NCI-H1105 (cell line): Measurements from ENCODE around the gene KIF1A.

Experiments
- DNase-seq: peaks from one replicate; lab custom pipeline; 2025; lab: John Stamatoyannopoulos, UW

Gene KIF1A

GRCh38 chr2:240819126-240819857, 727 bp downstream of the KIF1A start:
- DNase-seq, result peak; percentile 42

DNA sequence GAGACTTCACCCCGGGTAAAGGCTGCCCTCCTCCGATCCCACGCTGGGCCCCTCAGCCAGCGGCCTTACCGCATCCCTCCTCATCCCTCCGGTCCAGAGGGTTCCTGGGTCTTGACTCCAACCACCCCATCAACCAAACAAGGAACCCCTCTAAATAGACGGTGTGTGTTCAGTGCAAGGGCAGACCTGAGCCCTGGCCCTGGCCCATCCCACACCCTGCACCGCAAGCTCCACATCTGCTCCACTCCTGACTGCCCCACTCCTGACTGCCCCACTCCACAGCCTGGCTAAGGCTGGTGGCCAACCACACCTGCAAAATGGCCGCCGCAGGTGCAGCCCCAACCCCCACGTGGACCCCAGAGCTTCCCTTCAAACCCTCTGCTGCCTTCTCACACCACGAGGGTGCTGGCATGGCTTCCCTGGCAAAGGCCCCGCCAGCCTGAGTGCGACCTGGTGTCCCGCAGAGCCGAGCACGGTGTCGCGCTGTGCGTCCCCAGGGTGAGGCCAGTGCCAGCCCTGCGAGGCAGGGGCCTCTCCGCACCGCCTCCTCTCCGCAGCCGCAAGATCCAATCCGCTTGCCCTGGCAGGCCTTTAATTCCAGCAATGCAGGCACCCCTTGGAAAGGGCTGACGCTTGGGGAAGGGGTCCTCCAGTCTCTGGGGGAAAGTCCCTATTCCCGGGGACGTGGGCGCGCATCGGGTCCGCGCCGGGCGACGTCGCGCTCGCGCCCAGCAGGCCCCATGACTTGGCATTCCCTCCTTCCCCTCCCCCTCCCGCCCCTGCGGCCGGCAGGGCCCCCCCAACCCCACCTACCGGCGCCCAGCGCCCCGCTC, 1.5 kb downstream of the KIF1A start:
- DNase-seq, result no peak

GRCh38 chr2:240817496-240818292, 2.3 kb downstream of the KIF1A start:
- DNase-seq, result no peak

DNA sequence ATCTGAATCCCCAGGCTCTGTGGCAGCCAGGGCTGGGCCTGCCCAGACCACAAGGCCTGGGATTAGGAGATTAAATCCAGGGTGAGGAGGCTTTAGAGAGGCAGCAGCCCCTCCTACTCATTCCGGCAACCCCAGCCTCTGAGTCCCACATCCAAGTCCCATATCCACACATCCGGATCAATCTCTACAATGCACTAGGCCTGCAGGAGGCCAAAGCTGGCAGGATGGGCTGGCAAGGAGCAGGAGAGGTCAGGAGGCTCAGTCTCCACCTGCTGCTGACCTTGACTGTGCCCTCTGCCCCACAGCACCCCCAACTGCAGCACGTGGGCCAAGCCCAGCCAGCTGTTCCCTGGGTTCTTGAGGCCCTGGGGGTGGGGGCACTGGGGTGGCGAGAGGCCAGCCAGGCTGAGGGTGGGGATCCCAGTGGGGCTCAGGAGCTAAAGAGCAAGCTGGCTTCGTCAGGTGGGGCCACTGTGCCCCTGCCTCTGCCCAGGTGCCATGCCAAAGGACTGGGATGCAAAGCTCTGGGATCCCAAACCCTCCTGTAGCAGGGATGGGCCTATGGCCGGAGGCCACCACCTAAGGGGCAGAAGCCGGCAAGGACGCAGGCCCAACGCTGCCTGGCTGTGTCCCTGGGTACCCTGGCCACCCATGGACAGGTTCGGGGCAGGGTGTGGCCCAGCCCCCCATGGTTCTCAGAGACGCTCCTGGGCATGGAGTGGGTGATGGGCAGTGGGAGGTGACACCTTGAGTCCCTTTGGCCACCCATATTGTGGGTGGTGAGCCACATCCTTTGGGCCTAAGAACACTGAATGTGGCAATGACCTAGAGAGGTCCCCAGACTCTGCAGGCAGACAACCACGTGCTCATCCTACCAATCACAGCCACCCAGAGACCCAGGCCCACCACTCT, 3.2 kb downstream of the KIF1A start:
- no peak for DNase-seq

DNA sequence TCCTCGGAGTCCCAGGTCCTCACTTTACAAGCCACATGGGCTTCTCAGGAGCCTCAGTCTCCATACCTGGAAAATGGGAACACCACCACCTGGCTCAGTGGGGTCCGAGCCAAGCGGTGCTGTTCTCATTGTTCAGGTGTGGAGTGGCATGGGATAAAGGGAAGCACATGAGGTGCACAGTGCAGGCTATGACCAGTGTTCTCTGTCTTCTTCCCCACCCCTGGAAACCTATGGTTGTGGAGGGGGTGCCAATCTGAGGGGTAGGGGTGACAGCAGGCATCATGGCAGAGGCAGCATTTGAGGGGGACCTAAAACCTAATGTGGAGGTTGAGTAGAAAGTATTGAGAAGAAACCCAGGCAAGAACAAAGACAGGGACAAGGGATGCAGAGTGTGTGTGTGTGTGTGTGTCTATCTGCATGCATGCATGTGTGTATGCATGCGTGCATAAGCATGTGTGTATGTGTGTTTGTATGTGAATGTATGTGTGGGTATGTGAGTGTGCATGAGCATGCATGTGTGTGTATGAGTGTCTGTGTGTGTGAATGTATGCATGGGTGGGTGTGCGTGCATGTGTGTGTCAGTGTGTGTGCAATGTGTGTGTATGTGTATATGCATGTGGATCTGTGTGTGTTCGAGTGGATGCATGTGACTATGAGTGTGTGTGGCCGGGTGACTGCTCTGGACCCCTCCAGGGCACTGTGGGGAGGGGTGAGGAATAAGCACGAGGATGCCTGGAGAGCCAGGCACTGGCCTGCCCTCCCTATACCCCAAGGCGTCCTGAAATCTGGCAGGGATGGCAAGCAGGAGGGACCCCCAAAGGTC, 4.0 kb downstream of the KIF1A start:
- no peak for DNase-seq

GRCh38 chr2:240814946-240815760, 4.9 kb downstream of the KIF1A start:
- DNase-seq, result no peak

DNA sequence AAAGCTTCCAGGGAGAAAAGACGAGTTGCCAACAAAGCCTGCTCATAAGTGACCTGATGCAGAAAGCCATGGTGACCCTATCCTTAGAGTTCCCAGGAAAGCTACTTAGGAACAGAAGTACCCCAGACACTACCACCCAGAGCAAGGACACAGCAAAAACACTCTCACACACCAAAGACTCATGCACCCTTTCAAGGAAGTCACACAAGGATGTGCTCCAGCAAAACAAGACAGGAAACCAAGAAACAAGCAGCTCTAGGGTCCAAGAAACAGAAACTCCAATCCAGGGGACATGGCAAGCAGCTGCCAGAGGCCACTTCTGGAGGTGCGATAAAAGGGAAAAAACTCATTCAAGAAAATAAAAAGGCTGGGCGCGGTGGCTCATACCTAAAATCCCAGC, 5.7 kb downstream of the KIF1A start:
- DNase-seq, result no peak

DNA sequence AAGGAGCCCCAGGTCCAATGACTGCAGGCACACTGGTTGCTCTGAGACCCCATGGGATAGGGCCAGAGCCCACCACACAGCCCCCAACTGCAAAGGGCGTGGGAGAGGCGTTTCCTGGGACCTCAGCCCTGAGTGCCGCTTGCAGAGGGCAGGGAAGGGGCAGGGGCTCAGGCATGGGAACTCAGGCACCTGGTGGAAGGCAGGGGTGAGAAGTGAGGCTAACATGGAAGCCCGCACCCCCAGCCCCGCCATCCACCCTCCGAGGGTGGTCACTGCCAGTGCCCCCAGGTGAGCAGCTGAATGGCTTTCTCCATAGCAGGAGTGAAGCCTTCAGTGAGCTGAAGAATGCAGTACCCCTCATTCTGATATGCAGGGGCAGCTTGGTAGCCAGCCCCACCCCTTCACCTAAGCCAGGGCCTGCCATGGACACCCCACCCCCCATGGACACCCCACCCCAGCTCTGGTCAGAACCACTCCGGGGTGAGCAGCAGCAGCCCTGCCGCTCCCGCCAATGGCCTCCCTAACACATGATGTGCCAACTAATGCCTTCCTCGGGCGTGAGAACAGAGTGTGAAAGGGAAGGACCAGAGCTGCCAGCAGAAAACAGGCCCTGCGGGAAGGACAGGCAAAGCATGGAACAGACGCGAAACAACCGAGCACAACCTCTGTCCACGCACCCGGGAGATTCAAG, 6.6 kb downstream of the KIF1A start:
- no peak for DNase-seq

DNA sequence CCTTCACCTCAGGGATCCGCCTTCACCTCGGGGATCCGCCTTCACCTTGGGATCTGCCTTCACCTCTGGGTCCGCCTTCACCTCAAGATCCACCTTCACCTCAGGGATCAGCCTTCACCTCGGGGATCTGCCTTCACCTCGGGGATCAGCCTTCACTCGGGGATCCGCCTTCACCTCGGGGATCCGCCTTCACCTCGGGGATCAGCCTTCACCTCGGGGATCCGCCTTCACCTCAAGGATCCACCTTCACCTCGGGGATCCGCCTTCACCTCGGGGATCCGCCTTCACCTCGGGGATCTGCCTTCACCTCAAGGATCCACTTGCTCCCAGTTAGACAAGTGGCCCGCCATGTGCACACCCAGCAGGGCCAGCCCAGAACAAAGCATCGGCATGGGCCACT, 7.3 kb downstream of the KIF1A start:
- no peak for DNase-seq

- no peak for DNase-seq
Observed at GRCh38 chr2:240812301-240812680, 7.7 kb downstream of the KIF1A start.

DNA sequence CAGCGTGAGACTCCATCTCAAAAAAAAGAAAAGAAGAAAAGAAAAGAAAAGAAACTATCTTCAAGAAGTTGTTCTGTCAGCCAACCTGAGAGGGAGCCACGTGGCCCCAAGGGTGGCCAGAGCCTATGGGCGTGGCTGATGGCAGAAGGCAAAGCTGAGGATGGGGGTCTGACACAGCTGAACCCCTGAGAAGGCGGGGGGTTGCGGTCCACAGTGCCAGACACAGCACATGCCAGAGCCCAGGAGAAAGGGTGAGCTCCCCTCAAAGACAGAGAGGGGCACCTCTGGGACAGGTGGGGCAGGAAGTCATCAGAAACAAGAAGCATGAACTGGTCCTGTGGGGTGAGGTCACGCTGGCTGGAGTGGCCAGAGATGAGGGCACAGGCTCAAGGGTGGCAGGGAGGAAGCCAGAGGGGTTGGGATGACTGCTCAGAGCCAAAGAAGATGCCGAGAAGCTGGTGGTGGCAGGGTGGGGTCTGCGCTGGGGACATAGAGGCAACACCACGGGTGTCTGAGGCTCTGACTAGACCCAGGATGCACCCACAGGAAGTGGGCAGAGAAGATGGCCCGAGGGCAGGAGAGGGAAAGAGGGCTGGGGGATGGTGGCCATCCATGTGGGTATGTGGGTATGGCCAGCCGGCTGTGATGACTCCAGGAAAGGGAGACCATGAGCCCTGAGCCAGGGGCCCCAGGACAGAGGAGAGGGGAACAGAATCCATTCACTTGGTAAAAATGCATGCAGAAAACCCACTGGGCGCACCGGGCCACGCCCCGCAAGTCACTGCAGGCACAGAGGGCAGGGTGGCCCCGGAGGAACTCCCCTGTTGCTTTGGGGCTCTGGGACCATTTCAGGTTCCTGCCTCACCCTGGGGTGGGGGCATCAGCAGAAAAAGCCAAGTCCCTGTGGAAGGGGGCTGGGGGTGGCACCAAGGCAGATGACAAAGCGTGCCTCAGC, 8.4 kb downstream of the KIF1A start:
- DNase-seq, result no peak

- DNase-seq, result no peak
Observed at GRCh38 chr2:240810621-240811020, 9.4 kb downstream of the KIF1A start.

- no peak for DNase-seq
Observed at GRCh38 chr2:240810199-240810598, 9.8 kb downstream of the KIF1A start.

DNA sequence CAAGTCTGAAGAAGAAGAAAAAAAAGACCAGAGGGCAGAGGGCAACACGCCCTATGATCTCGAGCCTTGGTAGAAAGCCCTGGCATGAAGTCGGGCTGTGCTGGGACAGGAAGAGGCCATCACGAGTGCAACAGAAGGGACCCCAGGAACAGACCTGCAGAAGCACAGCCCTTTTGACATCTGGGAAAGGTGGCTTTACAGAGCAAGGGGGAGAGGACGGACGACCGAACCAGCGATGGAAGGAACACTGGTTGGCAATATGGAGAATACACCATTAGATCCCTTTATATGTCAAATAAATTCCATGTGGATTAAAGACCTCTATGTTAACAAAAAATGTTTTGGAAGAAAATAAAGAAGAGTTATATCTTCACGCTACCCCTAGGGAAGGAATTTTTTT, 10.7 kb downstream of the KIF1A start:
- DNase-seq, result no peak

GRCh38 chr2:240806459-240806858, 13.6 kb downstream of the KIF1A start:
- no peak for DNase-seq

GRCh38 chr2:240806006-240806405, 14.0 kb downstream of the KIF1A start:
- no peak for DNase-seq

- no peak for DNase-seq
Observed at GRCh38 chr2:240803191-240803590, 16.8 kb downstream of the KIF1A start.
